ENCODE data around the gene FOSL2.

DNA sequence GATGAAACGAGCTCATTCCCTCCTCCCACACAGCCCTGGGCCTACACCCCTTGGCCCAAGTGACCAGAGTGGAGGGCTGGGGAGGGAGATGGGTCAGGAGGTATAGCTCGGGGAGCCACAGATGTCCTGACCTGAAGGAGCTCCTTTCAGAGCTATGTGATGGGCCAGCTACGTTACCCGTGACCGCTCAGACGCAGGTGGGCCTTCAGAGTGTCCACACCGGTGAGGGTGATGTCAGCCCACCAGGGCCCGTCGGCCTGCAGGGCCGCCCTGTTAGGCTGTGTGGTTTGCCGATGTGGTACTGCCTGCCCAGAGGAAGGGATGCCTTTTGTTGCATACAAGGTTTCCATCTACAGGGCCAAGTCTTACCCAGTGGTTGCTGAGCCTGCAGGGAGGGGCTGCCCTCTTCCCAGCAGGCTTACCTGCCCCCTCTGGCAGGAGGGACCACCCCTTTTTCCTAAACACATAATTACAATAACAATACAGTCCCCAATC lies 41.8 kb upstream of the FOSL2 start:
- TF ChIP-seq, protein P1, sequence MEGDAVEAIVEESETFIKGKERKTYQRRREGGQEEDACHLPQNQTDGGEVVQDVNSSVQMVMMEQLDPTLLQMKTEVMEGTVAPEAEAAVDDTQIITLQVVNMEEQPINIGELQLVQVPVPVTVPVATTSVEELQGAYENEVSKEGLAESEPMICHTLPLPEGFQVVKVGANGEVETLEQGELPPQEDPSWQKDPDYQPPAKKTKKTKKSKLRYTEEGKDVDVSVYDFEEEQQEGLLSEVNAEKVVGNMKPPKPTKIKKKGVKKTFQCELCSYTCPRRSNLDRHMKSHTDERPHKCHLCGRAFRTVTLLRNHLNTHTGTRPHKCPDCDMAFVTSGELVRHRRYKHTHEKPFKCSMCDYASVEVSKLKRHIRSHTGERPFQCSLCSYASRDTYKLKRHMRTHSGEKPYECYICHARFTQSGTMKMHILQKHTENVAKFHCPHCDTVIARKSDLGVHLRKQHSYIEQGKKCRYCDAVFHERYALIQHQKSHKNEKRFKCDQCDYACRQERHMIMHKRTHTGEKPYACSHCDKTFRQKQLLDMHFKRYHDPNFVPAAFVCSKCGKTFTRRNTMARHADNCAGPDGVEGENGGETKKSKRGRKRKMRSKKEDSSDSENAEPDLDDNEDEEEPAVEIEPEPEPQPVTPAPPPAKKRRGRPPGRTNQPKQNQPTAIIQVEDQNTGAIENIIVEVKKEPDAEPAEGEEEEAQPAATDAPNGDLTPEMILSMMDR (IDR thresholded peaks at IDR 0.05 in 2 of 3, conservative IDR thresholded peaks at IDR 0.05 in 1 of 3; ENCODE audit: borderline replicate concordance in 1 of 3, insufficient read depth in 1 of 3, low read depth in 2 of 3, low read length in 2 of 3), result no peak
- TF ChIP-seq JUND (IDR thresholded peaks at IDR 0.05) (no peak), EZH2 (IDR thresholded peaks at IDR 0.05) (no peak), ZFX (IDR thresholded peaks at IDR 0.05) (no peak), POLR2A (IDR thresholded peaks at IDR 0.05; ENCODE audit: borderline replicate concordance, extremely low read depth, insufficient read depth, insufficient read length) (no peak), EZH2phosphoT487 (IDR thresholded peaks at IDR 0.05; ENCODE audit: borderline replicate concordance) (no peak), SIN3A (IDR thresholded peaks at IDR 0.05; ENCODE audit: low read depth) (no peak), POLR2AphosphoS5 (IDR thresholded peaks at IDR 0.05; ENCODE audit: low read depth, low read length) (no peak)
- TF ChIP-seq, protein P2, sequence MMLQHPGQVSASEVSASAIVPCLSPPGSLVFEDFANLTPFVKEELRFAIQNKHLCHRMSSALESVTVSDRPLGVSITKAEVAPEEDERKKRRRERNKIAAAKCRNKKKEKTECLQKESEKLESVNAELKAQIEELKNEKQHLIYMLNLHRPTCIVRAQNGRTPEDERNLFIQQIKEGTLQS (IDR thresholded peaks at IDR 0.05), result no peak

Data from HCT116 (cell line).